Liver (tissue), 3 donors: Measurements from ENCODE around the gene PABPN1L.

Source experiments
- EGR1 ChIP-seq, 2 donors: IDR thresholded peaks; 2 replicates each; pipeline ENCODE4 v1.6.1; 2016 to 2018; ENCODE audit warnings: antibody characterized with exemption in 2 of 2, low read depth in 2 of 2
- GABPA ChIP-seq, 2 donors: IDR thresholded peaks in 1 of 2; conservative IDR thresholded peaks in 1 of 2; 2 replicates each; pipeline ENCODE4 v1.6.1; 2016; ENCODE audit warnings: antibody characterized with exemption in 2 of 2, mild to moderate bottlenecking in 1 of 2, moderate library complexity in 1 of 2
- JUND ChIP-seq, 2 donors: IDR thresholded peaks; 2 replicates each; pipeline ENCODE4 v1.6.1; 2016; ENCODE audit warnings: antibody characterized with exemption in 2 of 2
- MAX ChIP-seq: IDR thresholded peaks from 2 replicates; pipeline ENCODE4 v1.6.1; 2016; ENCODE audit warnings: antibody characterized with exemption
- RAD21 ChIP-seq, 2 donors: IDR thresholded peaks; 2 replicates each; pipeline ENCODE4 v1.6.1; 2016; ENCODE audit warnings: antibody characterized with exemption in 2 of 2, mild to moderate bottlenecking in 2 of 2
- REST ChIP-seq: IDR thresholded peaks from 2 replicates; pipeline ENCODE4 v1.6.1; 2016; ENCODE audit warnings: antibody characterized with exemption, mild to moderate bottlenecking
- RXRA ChIP-seq, 2 donors: IDR thresholded peaks; 2 replicates each; pipeline ENCODE4 v1.6.1; 2017 to 2018; ENCODE audit warnings: antibody characterized with exemption in 2 of 2, mild to moderate bottlenecking in 1 of 2
- SP1 ChIP-seq: IDR thresholded peaks from 2 replicates; pipeline ENCODE4 v1.6.1; 2018; ENCODE audit warnings: antibody characterized with exemption, mild to moderate bottlenecking
- TAF1 ChIP-seq: conservative IDR thresholded peaks from 2 replicates; pipeline ENCODE4 v1.6.1; 2016; ENCODE audit warnings: antibody characterized with exemption, mild to moderate bottlenecking
- YY1 ChIP-seq: IDR thresholded peaks from 2 replicates; pipeline ENCODE4 v1.6.1; 2016; ENCODE audit warnings: antibody characterized with exemption, mild to moderate bottlenecking
- ZBTB33 ChIP-seq: IDR thresholded peaks from 2 replicates; pipeline ENCODE4 v1.6.1; 2016; ENCODE audit warnings: antibody characterized with exemption
- TF ChIP-seq, protein P1 (sequence below): fragments of 150-350 bp; IDR thresholded peaks from 2 replicates; pipeline ENCODE4 v1.5.1; 2017; ENCODE audit warnings: improper control_type of control experiment, low read depth, low read length; ENCODE audit not compliant: missing input control
- donor health status: healthy.
- donor health status: healthy.

- TF ChIP-seq JUND (IDR thresholded peaks at IDR 0.05), result no peak
- TF ChIP-seq, protein P1, sequence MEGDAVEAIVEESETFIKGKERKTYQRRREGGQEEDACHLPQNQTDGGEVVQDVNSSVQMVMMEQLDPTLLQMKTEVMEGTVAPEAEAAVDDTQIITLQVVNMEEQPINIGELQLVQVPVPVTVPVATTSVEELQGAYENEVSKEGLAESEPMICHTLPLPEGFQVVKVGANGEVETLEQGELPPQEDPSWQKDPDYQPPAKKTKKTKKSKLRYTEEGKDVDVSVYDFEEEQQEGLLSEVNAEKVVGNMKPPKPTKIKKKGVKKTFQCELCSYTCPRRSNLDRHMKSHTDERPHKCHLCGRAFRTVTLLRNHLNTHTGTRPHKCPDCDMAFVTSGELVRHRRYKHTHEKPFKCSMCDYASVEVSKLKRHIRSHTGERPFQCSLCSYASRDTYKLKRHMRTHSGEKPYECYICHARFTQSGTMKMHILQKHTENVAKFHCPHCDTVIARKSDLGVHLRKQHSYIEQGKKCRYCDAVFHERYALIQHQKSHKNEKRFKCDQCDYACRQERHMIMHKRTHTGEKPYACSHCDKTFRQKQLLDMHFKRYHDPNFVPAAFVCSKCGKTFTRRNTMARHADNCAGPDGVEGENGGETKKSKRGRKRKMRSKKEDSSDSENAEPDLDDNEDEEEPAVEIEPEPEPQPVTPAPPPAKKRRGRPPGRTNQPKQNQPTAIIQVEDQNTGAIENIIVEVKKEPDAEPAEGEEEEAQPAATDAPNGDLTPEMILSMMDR, result no peak
- no peak for TF ChIP-seq TAF1
- TF ChIP-seq RAD21 (IDR thresholded peaks at IDR 0.05), result no peak
- TF ChIP-seq SP1, result no peak
- TF ChIP-seq ZBTB33, result no peak
- no peak for TF ChIP-seq GABPA (IDR thresholded peaks at IDR 0.05 in 1 of 2, conservative IDR thresholded peaks at IDR 0.05 in 1 of 2)
- TF ChIP-seq RXRA (IDR thresholded peaks at IDR 0.05), result no peak
- no peak for TF ChIP-seq REST
- TF ChIP-seq YY1, result no peak
- TF ChIP-seq EGR1 (IDR thresholded peaks at IDR 0.05; ENCODE audit: low read depth in 2 of 2), result no peak
- TF ChIP-seq MAX, result no peak
Measured at GRCh38 chr16:88894681-88895300, 28.3 kb upstream of the PABPN1L start.
